OCI-LY3 (cell line): Measurements from ENCODE around the gene ARHGAP6.

Experiments
- H2AFZ ChIP-seq: fragments of 200-600, 300-600 bp; shearing (Covaris generic); 2 replicates; pipeline ENCODE4 v1.6.0; 2014; ENCODE audit warnings: antibody characterized with exemption, low read depth, low read length
- H3K27ac ChIP-seq: fragments of 200-600, 300-600 bp; sonication (generic); 2 replicates; pipeline ENCODE4 v1.5.1; 2014; ENCODE audit warnings: mild to moderate bottlenecking, low read length, moderate library complexity, mixed read lengths
- H3K27me3 ChIP-seq: fragments of 200-600, 300-600 bp; sonication (generic); 2 replicates; pipeline ENCODE4 v1.6.1; 2014; ENCODE audit warnings: low read depth, low read length, mixed read lengths
- H3K36me3 ChIP-seq: fragments of 200-600, 300-600 bp; sonication (generic); replicated peaks from 2 replicates; pipeline ENCODE3; 2014; ENCODE audit warnings: low read depth, low read length, mixed read lengths
- H3K4me1 ChIP-seq: fragments of 300-600, 200-600 bp; sonication (generic); 2 replicates; pipeline ENCODE4 v1.6.1; 2014; ENCODE audit warnings: low read length, mixed read lengths
- H3K4me2 ChIP-seq: fragments of 200-600, 300-600 bp; sonication (generic); 2 replicates; pipeline ENCODE4 v1.6.1; 2014; ENCODE audit warnings: low read length, mixed read lengths
- H3K4me3 ChIP-seq: fragments of 300-600, 200-600 bp; sonication (generic); 2 replicates; pipeline ENCODE4 v1.5.1; 2014; ENCODE audit warnings: antibody characterized with exemption, mild to moderate bottlenecking, low read length, moderate library complexity
- H3K79me2 ChIP-seq: fragments of 300-600, 200-600 bp; shearing (Covaris generic); 2 replicates; pipeline ENCODE4 v1.6.1; 2014; ENCODE audit warnings: mild to moderate bottlenecking, low read length, mixed read lengths
- H3K9ac ChIP-seq: fragments of 300-600, 200-600 bp; shearing (Covaris generic); 2 replicates; pipeline ENCODE4 v1.6.0; 2014; ENCODE audit warnings: mild to moderate bottlenecking, low read length, moderate library complexity
- H3K9me3 ChIP-seq: fragments of 200-600, 300-600 bp; shearing (Covaris generic); 2 replicates; pipeline ENCODE4 v1.6.1; 2014; ENCODE audit warnings: low read length, mixed read lengths; ENCODE audit not compliant: insufficient read depth
- H4K20me1 ChIP-seq: fragments of 200-600, 300-600 bp; sonication (generic); 2 replicates; pipeline ENCODE4 v1.6.1; 2016; ENCODE audit warnings: low read length, mixed read lengths; ENCODE audit not compliant: insufficient read depth
- EZH2phosphoT487 ChIP-seq: fragments of 200-600 bp; shearing (Covaris generic); IDR thresholded peaks from 2 replicates; pipeline ENCODE4 v1.6.1; 2018; ENCODE audit warnings: antibody characterized with exemption, mixed run types, low read depth
- TF ChIP-seq, protein P1 (sequence below): fragments of 200-600, 300-600 bp; sonication (generic); IDR thresholded peaks from 2 replicates; pipeline ENCODE4 v1.5.1; 2014; ENCODE audit warnings: antibody characterized with exemption, low read length, low read depth

The ARHGAP6 gene

DNA sequence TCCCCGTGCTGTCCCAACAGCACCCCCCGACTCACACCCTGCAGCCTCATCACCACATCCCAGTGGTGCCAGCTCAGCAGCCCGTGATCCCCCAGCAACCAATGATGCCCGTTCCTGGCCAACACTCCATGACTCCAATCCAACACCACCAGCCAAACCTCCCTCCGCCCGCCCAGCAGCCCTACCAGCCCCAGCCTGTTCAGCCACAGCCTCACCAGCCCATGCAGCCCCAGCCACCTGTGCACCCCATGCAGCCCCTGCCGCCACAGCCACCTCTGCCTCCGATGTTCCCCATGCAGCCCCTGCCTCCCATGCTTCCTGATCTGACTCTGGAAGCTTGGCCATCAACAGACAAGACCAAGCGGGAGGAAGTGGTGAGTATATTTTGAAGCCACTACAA is 367.1 kb downstream of the ARHGAP6 start:
- no peak overlapping the region for H3K4me2 ChIP-seq
- H4K20me1 ChIP-seq = no peaks in the 10 kb centered on the region
- H3K27ac ChIP-seq = no peak overlapping the region
- no peaks in the 10 kb centered on the region for H3K4me1 ChIP-seq
- H2AFZ ChIP-seq = no peak overlapping the region
- H3K79me2 ChIP-seq = no peaks in the 10 kb centered on the region
- H3K4me3 ChIP-seq = no peak overlapping the region
- no peaks in the 10 kb centered on the region for H3K9me3 ChIP-seq
- H3K36me3 ChIP-seq = no peaks in the 10 kb centered on the region
- TF ChIP-seq, protein P1, sequence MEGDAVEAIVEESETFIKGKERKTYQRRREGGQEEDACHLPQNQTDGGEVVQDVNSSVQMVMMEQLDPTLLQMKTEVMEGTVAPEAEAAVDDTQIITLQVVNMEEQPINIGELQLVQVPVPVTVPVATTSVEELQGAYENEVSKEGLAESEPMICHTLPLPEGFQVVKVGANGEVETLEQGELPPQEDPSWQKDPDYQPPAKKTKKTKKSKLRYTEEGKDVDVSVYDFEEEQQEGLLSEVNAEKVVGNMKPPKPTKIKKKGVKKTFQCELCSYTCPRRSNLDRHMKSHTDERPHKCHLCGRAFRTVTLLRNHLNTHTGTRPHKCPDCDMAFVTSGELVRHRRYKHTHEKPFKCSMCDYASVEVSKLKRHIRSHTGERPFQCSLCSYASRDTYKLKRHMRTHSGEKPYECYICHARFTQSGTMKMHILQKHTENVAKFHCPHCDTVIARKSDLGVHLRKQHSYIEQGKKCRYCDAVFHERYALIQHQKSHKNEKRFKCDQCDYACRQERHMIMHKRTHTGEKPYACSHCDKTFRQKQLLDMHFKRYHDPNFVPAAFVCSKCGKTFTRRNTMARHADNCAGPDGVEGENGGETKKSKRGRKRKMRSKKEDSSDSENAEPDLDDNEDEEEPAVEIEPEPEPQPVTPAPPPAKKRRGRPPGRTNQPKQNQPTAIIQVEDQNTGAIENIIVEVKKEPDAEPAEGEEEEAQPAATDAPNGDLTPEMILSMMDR = no peak
- TF ChIP-seq EZH2phosphoT487 = no peak
- no peak overlapping the region for H3K9ac ChIP-seq
- H3K27me3 ChIP-seq = no peaks in the 10 kb centered on the region

DNA sequence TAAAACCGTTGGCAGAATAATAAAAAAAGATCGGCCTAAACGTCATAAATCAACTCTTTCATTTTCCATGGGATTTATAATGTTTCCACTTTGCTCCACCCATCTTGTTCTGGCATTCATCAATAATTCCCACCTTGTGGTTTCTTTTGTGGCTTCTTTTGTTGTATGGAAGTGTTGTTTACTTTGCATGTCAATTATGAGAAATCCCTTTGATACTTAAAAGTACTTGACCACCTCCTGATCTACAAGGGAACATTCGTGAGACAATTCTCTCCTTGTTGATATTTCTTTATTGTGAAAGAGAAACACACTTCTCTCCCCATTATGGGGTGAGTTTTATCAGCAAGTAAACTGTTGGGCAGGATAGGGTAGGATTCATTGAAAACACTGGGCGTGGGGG is 369.7 kb downstream of the ARHGAP6 start:
- Histone ChIP-seq H3K4me3 (no peak overlapping the region), H3K9ac (no peak overlapping the region), H4K20me1 (no peaks in the 10 kb centered on the region), H3K27me3 (no peaks in the 10 kb centered on the region), H3K4me2 (no peak overlapping the region), H3K36me3 (no peaks in the 10 kb centered on the region), H3K4me1 (no peaks in the 10 kb centered on the region), H3K9me3 (no peaks in the 10 kb centered on the region), H3K79me2 (no peaks in the 10 kb centered on the region), H3K27ac (no peak overlapping the region), H2AFZ (no peak overlapping the region)
- TF ChIP-seq, protein P1 = no peak
- no peak for TF ChIP-seq EZH2phosphoT487

DNA sequence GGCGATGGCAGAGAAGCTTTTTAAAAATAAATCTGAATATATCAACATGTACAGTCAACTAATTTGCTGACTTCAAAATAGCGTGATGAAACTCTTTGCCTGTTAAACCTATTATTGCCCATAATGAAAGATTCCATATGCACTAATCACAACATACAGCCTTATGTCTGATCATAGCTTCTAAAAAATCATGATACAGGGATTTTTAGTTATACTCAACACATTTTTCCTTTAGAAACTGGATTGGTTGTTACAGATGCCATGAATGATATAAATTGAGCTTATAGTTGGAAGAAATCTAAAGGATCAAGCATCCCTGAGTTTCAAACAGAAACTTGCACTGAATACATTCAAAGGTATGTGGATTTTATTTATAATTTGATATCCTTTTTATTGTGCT is 372.6 kb downstream of the ARHGAP6 start, which contains the start of gene AMELX:
Gene AMELX (plus strand): TSS at position 301 of the 400 bp plus-strand sequence. CDS start 1,376 bp downstream, outside the sequence.
- Histone ChIP-seq H2AFZ (no peak within 1 kb of the TSS), H3K4me1 (no peaks in the 10 kb centered on the region), H3K9ac (no peak within 1 kb of the TSS), H4K20me1 (no peaks in the 10 kb centered on the region), H3K27ac (no peak within 1 kb of the TSS), H3K36me3 (no peaks in the 10 kb centered on the region), H3K79me2 (no peaks in the 10 kb centered on the region), H3K27me3 (no peaks in the 10 kb centered on the region), H3K9me3 (no peaks in the 10 kb centered on the region), H3K4me3 (no peak within 1 kb of the TSS), H3K4me2 (no peak within 1 kb of the TSS)
- TF ChIP-seq, protein P1 = no peak
- TF ChIP-seq EZH2phosphoT487 = no peak

DNA sequence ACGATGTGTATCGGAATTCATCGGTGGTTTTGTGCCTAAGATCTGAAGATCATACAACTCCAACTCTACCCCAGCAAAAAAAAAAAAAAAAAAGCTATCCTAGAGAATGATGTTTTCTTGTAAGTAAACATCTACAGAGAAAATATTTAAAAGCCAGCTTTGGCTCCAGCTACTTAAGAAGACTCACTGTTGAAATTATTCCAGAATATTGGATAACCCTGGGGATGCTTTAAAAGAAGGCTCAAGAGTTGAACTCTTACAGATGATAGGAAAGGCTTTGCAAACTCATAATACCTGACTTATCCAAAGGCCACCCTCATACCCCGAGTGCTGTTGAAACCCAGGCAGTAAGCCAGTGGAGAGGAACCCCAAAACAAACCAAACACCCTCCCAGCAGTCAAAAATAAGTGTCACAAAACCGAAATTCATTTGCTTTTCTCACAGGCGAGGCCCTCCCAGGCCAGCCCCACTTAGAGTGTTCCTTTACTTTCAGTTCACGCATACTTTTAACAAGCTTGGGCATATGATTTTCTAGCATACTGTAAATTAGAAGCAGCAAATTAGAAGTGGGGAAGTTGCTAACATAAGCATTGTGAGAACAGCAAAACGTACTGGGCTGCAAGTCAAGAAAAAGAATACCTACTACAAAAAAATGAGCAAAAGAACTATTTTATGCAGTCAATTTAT is 375.2 kb downstream of the ARHGAP6 start:
- Histone ChIP-seq H3K9ac (no peak overlapping the region), H3K27ac (no peak overlapping the region), H3K4me1 (no peaks in the 10 kb centered on the region), H3K4me2 (no peak overlapping the region), H3K9me3 (no peaks in the 10 kb centered on the region), H4K20me1 (no peaks in the 10 kb centered on the region), H3K4me3 (no peak overlapping the region), H3K36me3 (no peaks in the 10 kb centered on the region), H3K27me3 (no peaks in the 10 kb centered on the region), H3K79me2 (no peaks in the 10 kb centered on the region), H2AFZ (no peak overlapping the region)
- TF ChIP-seq, protein P1 = no peak
